SKM-1 treated with dmso at 0.1 percent for 144 hours (cell line): Measurements from ENCODE around the gene CPZ.

Source experiments
- DNase-seq: peaks from one replicate; lab custom pipeline; 2025; ENCODE audit not compliant: unreplicated experiment; lab: John Stamatoyannopoulos, UW

Gene CPZ

DNA sequence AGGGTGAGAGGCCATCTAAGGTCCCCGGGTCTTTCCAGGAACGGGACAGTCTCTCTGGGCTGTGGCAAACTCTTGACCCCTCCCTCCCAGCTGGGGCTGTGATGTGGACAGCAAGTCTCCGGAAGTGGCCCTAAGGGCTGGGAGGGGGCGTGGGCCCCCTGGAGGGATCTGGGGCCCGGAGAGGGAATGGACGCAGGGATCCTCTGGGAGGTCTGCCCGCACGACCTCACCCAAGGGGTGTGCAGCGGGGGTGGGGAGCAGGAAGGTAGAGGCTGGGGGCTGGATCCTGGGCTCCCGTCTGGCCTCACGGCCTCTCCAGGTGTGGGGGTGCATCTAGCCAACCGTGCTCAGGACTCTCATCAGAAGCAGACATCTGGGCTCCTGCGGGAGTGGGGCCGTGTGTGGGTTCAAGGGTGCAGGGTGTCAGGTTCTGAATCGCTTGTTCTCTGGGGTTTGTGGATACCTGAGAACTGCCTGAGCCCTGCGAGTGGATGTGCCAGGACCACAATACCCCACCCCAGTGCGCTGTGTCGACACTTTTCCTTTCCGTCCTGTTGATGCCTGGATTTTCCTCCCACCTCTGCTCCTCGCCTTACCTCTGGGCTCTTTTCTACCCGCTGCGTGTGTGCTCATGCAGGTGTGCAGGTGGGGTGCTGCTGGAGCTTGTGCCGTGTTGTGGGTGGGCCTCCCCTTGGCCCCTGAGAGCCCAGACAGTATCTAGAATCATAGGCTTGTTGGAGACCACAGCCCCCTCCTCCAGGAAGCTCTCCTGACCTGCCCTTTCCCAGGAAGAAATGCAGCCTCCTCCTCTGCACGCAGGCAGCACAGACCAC, 915 bp downstream of the CPZ start:
- DNase-seq = no peak

DNA sequence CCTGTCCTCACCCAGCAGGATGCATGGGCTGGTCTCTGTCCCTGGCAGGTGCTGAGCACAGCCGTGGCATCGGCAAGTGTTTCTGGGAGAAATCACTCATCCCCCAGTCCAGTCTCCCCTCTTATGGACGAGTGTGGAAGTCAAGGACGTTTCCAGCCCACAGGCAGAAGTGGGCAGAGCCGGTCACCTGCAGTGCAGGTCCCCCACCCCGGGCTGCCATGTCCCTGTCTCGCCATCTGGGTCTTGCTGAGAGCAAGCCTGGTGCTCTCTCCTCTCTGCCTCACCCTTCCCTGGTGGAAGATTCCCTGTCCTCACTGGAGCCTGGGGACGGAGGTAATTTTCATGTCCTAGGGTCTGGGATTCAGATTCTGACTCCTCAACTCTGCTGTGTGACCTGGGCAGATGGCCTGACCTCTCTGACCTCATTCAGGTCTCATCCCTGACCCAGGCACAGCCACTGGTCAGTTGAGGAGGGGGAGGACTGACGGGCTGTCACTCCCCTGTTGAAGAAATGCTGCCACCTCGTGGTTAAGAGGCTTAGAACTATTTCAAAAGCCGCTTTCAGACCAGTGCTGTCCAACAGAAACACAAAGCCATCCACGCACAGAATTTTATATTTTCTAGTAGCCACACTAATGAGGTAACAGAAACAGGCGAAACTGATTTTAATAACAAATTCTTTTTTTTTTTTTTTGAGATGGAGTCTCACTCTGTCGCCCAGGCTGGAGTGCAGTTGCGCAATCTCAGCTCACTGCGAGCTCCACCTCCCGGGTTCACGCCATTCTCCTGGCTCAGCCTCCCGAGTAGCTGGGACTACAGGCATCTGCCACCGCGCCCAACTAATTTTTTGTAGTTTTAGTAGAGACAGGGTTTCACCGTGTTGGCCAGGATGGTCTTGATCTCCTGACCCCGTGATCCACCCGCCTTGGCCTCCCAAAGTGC, 1.8 kb downstream of the CPZ start:
- peak; percentile 76 for DNase-seq

DNA sequence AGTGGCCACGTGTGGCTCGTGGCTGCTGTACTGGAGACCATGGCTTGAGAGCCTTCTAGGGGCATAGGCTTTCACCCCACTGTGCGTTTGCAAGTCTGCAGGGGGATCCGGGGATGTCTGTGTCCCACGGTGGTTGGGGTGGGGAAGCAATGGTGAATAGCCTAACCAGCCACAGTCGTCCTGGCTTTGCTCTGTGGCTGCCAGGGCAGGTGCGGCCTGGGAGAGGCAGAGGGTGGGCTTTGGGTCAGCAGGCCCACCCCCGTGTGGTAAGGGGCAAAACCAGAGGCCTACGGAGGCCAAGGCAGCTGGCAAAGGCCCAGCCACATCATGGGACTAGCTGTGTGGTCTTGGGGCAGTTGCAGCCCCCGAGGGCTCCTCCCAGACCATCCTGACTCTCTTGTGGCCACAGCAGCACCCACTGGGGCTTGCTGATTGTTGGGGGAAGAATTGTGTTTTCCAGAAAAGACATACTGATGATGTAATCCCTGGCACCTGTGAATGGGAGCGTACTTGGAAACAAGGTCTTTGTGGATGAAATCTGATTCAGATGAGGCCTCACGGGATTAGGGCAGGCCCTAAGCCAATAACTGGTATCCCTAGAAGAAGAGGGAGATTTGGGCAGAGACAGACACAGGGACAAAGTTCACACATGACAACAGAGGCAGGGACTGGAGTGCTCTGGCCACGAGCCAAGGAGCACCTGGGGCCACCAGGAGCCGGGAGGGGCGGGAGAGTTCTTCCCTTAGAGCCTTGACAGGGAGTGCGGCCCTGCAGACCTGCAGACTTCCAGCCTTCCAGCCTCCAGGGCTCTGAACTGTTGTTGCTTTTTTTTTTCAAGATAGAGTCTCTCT, 2.9 kb downstream of the CPZ start:
- DNase-seq = no peak

DNA sequence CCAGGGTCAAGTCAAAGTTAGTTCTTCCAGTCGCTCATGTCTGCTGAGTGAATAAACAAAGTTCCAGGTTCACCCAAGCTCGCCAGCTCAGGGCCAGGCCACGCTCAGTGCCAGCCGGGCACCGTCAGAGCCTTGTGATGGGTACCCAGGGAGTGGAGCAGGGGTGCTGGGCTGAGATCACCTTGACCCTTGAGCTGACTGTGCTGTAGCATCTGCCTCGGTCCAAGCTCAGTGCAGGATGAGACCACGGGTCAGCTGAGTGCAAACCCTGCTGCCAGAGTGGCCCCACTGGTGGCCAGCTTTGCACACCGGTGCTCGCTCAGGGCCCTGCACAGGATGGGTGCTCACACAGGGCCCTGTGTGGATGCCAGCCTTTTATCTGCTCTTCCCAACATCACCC, 4.3 kb downstream of the CPZ start:
- DNase-seq = no peak

DNA sequence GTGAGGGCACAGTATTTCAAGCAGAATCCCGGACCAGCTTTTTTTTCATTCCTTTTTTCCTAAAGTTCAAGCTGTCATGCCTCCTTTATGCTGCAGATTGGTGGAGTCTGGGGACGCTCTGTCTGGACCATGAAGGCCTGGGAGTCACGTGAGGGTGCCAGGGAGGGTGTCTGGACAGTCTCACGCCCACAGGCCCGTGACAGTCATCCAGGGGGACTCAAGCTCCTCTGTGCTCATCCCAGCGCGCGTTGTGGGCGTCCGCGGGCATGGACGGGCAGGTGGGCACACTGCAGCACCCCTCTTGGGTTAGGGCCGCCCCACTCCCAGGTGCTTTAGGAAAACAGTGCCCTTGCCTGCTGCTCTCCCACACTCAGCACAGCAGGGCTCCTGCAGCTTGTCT, 4.8 kb downstream of the CPZ start:
- no peak for DNase-seq

DNA sequence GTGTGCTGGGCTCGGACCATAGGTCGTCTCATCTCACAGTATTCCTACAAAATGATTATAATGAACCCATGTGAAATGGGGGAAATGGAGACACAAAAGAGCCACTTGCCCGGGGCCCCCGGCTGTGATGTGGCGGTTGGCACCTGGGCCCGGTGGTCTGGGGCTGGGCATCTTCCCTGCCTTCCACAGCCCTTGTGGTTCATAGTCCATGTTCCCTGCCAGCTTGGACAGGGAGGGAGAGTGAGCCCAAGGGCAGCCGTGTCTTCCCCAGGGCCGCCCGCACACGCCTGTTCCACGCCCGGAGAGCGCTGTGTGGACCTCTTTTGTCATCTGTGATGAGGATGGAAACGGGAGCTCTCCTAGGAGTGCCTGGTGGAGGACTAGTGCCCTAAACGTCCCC, 5.2 kb downstream of the CPZ start:
- no peak for DNase-seq

DNA sequence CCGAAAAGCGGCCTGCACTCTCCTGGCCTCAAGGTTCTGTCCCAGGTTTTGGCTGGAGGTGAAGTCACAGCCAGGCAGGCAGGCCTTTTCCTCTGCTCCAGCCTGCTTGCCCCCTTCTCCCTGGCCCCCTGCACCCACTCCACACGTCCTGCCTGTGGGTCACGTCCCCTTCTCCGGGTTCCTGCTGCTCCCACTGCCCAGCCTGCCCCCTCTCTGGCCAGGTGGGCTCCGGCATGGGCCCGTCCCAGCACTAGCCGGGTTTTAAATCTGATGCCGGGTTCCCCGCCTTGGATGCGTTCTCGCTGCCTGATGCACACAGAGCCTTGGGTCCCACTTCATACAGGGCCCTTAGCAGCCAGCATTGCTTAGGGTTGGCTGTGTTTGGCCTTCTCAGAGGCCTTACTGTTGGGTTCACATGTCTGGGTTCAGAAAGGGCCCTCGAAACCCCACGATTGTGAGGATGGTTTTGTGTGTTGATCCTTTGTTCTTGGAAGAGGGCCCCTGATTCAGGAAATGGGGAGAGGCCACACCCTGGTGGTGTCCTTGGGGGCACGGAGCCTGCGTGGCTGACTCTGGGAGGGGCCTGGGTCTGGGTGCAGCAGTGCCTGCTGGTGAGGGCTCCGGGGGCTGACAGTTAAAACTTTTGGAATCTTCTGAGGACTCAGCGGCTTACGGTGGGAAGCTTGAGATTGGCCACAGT, 6.0 kb downstream of the CPZ start:
- DNase-seq = no peak

DNA sequence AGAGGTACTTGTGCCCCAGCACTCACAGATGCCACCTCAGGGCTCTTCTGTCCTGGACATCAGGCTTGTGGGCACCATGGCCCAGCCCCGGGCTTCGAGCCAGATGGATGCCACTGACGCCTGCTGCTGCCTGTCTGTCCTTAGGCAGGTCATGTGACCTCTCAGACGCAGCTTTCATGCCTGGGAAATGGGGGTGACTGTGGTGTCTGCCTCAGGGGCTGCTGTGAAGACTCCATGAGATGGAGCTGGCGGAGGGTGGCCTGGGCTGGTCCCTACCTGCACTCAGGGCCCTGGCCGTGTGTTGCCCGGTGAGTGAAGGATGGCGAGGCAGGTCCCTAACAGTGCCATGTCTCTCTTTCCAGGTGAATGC, 6.5 kb downstream of the CPZ start:
- no peak for DNase-seq

DNA sequence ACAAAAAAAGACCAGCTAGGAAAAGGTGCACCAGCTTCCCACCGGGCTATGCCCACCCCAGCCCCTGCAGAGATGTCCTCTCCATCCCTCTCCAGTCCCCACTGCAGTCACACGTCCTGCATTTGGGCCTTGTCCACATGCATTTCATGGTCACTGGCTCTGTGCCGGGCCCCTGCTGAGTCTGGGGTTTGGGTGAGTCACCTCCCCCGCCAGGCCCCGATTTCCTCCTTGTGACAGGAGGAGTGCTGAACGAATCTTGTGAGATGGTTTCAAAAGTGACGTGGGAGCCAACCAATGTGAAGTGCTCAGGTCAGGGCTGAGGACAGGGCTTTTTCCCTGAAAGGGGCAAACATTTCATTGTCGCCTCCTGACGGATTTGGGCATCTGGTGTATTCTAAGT, 7.1 kb downstream of the CPZ start:
- DNase-seq = no peak

DNA sequence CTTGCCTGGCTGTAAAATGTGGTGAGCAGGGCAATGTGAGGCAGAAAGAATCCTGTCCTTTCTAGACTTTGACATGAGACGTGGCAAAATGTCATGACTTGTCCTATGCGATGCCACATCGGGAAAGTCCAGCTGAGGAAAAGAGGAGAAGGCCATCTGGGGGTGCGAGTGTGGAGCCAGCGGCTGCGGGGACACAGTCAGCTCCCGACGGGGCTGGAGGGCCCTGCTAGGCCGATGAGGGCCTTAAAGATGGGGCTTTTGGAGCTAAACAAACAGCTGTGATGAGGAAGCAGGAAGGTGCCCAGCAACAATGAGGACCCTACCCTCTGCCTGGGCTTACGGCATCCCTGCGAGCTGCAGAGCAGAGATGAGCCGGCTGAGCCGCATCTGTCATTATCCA, 7.7 kb downstream of the CPZ start:
- DNase-seq = no peak

DNA sequence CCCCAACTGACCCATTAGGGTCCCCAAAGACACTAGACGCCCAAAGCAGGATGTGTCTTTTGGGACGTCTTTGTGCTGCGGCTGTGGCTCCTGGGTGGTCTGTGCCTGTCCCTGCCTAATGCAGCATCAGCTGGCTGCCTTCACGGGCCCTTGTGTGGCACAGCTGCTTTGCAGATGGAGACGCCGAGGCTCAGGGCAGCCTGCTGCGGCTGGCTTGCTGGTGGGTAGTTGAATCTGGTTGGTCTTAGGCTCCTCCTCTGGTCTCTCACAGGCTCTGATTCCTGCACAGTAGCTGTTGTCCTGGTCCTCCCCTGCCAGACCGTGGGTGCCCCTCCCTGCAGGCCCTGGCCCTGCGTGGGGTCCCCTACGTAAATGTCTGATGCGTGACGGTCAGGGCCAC, 8.1 kb downstream of the CPZ start:
- DNase-seq = no peak

DNA sequence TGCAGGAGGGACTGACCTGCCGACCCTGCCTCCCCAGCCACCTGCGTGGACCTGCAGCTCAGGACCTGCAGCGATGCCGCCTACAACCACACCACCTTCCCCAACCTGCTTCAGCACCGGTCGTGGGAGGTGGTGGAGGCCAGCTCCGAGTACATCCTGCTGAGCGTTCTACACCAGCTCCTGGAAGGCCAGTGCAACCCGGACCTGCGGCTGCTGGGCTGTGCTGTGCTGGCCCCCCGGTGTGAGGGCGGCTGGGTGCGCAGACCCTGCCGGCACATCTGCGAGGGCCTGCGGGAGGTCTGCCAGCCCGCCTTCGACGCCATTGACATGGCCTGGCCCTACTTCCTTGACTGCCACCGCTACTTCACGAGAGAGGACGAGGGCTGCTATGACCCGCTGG, 8.5 kb downstream of the CPZ start:
- DNase-seq = no peak

DNA sequence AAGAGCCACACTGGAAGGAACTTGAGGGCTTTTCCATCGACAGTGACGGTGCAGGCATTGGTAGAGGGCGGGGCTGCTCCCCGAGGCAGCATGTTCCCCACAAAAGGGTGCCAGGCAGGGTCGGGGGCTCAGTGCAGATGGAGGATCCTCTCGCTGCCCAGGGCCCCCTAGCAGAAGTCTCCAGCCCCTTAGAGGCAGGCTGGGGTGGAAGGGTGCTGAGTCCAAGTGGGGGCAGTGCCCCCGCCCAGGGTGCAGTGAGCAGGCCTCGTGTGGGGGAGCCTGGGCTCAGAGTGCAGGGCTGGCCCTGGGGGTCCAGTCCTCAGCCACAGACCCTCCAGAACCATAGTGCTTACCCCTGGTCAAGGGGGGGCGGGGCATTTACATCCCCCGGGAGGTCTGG, 9.0 kb downstream of the CPZ start:
- no peak for DNase-seq

DNA sequence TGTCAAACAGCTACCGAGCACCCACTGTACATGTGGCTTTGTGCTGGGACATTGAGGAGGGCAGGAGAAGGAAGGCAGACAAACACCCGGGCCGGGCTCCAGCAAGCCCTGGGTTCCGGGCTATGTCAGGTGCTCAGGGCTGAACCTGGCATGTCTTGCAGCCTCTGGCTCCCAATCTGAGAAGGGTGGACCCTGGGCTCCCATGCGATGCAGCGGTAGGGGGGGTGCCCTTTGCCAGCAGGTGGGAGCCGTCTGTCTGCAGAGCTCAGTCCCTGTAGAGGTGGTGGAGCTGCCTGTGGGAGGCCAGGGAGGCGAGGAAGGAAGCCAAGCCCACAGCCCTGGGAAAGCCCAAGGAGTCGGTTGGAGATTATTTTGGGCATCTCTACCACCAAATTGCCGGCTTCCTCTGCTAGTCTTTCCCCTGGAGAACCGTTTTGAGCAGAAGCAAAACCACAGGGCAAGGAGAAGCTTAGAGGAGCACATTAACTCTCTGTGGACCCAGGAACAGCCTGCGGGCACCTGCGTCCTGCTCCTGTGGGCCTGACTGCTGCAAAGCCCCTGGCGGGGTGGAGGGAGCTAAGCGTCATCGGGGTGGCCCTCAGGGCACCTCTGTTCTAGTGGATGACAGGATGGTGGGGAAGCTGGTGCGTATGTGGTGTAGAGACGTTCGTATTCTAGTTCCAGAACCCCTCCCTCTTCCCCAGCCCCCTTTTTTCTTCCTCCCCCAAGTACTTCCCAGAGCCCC, 10.3 kb downstream of the CPZ start:
- no peak for DNase-seq

DNA sequence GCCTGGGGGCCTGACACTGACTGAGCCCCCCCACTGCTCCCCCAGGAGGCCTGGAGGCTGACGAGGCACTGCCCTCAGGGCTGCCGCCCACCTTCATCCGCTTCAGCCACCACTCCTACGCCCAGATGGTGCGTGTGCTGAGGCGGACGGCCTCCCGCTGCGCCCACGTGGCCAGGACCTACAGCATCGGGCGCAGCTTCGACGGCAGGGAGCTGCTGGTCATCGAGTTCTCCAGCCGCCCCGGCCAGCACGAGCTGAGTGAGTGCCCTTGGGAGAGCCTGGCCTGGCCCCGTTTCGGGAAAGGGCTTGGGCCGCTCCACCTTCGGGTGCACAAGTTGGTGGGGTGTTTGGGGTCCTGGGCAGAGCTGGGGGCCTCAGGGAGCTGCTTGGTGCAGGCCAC, 11.4 kb downstream of the CPZ start:
- no peak for DNase-seq

DNA sequence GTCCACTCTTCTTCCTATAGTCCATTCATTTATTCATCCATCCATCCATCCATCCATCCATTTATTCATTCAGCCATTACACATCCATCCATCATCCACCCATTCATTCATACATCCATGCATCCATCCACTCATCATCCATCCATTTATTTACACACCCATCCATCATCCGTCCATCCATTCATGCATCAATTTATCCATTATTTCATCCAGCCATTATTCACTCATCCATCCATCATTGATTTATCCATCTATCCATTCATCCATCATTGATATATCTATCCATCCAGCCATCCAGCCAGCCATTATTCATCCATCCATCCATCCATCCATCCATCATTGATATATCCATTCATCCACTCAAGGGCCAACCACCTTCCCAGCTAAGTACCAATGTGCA, 12.7 kb downstream of the CPZ start:
- DNase-seq = no peak

DNA sequence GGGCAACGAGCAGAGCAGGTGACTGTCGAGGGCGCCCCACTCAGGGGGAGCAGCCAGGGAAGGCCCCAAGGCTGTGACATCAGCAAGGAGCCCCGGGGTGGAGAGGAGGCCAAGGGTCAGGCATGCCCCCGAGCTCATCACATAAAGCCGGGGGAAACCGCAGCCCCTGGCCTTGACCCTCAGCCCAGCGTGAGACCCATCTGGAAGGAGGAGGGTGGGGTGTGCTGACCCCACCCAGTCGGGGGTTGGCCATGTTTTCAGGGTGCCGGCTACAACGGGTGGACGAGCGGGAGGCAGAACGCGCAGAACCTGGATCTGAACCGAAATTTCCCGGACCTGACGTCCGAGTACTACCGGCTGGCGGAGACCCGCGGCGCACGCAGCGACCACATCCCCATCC, 13.9 kb downstream of the CPZ start:
- no peak for DNase-seq

DNA sequence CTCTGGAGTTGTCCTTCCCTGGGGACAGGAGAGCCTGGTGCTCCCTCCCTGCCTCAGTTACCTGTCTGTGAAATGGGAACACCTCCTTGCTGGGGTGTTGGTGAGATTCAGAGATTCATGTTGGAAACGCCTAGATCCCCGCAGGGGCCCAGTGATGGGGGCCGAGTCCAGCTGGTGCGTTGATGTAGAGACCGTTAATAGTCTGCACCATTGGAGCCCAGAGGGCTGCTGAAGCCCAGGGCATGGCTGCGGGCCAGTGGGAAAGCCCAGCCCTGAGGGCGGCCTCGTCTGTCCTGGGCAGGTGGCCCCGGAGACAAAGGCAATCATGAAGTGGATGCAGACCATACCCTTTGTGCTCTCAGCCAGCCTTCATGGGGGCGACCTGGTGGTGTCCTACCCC, 14.4 kb downstream of the CPZ start:
- DNase-seq = no peak

DNA sequence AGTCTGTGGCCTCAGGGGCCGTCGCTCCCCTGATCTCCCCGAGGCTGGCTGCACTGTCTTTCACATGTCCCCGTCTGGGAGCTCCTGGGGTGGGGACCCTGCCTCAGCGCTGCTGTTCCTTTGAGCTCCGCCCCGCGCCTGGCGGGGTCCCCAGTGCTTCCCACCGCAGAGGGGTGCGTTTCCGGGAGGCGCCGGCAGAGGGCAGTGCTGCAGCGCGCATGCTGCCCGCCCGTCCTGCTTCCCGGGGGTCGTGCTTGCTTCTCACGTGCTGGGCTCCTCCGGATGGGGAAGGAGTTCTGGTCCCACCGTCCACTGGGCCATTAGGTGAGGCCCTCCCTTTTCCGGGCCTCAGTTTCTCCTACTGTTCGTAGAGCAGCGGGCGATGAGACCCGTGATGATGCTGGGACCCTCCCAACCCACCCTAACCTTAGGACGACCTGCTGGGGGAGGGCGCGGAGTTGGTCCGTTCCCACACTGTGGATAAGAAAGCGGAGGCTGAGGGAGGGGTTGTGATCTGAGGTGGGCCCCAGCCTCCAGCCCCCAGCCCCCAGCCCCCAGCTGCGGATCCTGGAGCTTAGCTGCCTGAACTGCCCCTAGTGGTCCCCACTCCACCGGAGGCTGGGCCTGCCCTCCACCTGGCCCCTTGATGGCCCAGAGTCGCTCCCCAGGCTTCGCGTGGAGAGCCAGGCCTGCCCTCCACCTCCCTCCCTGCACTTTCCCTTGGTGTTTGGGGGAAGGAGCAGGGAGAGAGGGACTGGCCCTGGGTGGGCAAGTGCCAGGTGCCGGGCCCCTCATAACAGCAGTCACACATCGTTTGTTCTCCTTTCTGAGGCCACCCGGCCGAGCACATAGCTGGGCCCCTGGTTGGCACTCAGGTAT, 15.3 kb downstream of the CPZ start:
- DNase-seq = no peak
